SU-DHL-6 (cell line): ENCODE measurements around the gene MTERF4.

Source experiments
- EZH2phosphoT487 ChIP-seq: fragments of 200-600 bp; sonication (generic), shearing (Covaris generic); conservative IDR thresholded peaks from 2 replicates; pipeline ENCODE4 v1.6.1; 2018; ENCODE audit warnings: mild to moderate bottlenecking, antibody characterized with exemption, low read length, moderate library complexity, mixed read lengths
- TF ChIP-seq, protein P1 (sequence below): fragments of 200-600 bp; sonication (generic); IDR thresholded peaks from one replicate; pipeline ENCODE4 v1.5.1; 2017; ENCODE audit warnings: antibody characterized with exemption, mild to moderate bottlenecking, low read length, moderate library complexity; ENCODE audit not compliant: insufficient read depth, poor library complexity, severe bottlenecking

DNA sequence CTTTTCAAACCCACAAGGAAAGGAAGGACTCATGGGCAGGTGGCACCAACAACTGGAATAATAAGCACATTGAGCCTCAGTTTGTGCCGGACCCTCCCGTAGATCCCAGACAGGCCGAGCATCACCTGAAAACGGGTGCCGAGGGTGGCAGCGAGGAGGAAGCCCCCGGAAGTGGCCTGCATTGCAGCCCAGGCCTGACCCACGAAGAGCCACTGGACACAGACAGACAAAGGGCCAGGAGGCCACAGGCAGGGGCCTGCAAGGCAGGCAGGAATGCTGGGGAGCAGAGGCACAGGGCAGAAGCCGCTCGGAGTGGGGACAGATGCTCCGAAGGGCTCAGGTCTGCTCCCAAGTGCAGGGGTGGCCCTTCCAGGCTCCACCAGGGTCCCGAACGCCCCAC, 31.7 kb downstream of the MTERF4 start:
- TF ChIP-seq, protein P1, sequence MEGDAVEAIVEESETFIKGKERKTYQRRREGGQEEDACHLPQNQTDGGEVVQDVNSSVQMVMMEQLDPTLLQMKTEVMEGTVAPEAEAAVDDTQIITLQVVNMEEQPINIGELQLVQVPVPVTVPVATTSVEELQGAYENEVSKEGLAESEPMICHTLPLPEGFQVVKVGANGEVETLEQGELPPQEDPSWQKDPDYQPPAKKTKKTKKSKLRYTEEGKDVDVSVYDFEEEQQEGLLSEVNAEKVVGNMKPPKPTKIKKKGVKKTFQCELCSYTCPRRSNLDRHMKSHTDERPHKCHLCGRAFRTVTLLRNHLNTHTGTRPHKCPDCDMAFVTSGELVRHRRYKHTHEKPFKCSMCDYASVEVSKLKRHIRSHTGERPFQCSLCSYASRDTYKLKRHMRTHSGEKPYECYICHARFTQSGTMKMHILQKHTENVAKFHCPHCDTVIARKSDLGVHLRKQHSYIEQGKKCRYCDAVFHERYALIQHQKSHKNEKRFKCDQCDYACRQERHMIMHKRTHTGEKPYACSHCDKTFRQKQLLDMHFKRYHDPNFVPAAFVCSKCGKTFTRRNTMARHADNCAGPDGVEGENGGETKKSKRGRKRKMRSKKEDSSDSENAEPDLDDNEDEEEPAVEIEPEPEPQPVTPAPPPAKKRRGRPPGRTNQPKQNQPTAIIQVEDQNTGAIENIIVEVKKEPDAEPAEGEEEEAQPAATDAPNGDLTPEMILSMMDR, result no peak
- TF ChIP-seq EZH2phosphoT487, result no peak
